Liver (tissue), 9 donors: ENCODE measurements around the gene ROBO2. TPM values are rescaled to one million over a fixed set of nuclear protein-coding genes. Genes with fewer than 3 reads are reported as not detected.

Source experiments
- DNase-seq: peaks from one replicate; pipeline ENCODE4 v3.0.0-alpha.2; 2017; ENCODE audit warnings: low spot score
- H3K27ac ChIP-seq, 2 donors: one replicate each; pipeline ENCODE4 v1.7.0; 2013; ENCODE audit warnings: inconsistent platforms in 2 of 2, low read length in 2 of 2, control low read depth in 1 of 2, low read depth in 1 of 2, mild to moderate bottlenecking in 1 of 2
- H3K27me3 ChIP-seq, 4 donors: one replicate each; pipeline versions ENCODE4 v1.6.1 to v1.7.0; 2013; ENCODE audit warnings: low read length in 3 of 4, inconsistent platforms in 1 of 4, mild to moderate bottlenecking in 1 of 4, moderate library complexity in 1 of 4; ENCODE audit not compliant: control insufficient read depth in 4 of 4, insufficient read depth in 4 of 4
- H3K36me3 ChIP-seq, 4 donors: one replicate each; pipeline versions ENCODE4 v1.6.1 to v1.7.0; 2013; ENCODE audit warnings: low read length in 3 of 4, mild to moderate bottlenecking in 3 of 4, low read depth in 1 of 4, moderate library complexity in 1 of 4; ENCODE audit not compliant: control insufficient read depth in 4 of 4, insufficient read depth in 3 of 4
- H3K4me1 ChIP-seq, 4 donors: one replicate each; pipeline versions ENCODE4 v1.6.1 to v1.7.0; 2013; ENCODE audit warnings: low read length in 3 of 4, mild to moderate bottlenecking in 3 of 4, moderate library complexity in 1 of 4; ENCODE audit not compliant: control insufficient read depth in 4 of 4, insufficient read depth in 4 of 4
- H3K4me3 ChIP-seq, 3 donors: one replicate each; pipeline versions ENCODE4 v1.6.1 to v1.7.0; 2013; ENCODE audit warnings: low read length in 3 of 3, control low read depth in 1 of 3, low read depth in 1 of 3, mild to moderate bottlenecking in 1 of 3
- H3K9ac ChIP-seq, 2 donors: one replicate each; pipeline ENCODE4 v1.7.0; 2013; ENCODE audit warnings: low read length in 2 of 2, mild to moderate bottlenecking in 2 of 2, moderate library complexity in 2 of 2, control low read depth in 1 of 2, low read depth in 1 of 2
- H3K9me3 ChIP-seq, 4 donors: one replicate each; pipeline versions ENCODE4 v1.6.1 to v1.7.0; 2013; ENCODE audit warnings: low read length in 3 of 4; ENCODE audit not compliant: control insufficient read depth in 4 of 4
- ATF3 ChIP-seq: IDR thresholded peaks from 2 replicates; pipeline ENCODE4 v1.6.1; 2016; ENCODE audit warnings: antibody characterized with exemption
- CTCF ChIP-seq: fragments of 150-350 bp; IDR thresholded peaks from 2 replicates; pipeline ENCODE4 v1.5.1; 2017; ENCODE audit warnings: improper control_type of control experiment, low read depth, low read length; ENCODE audit not compliant: missing input control
- EGR1 ChIP-seq, 2 donors: IDR thresholded peaks; 2 replicates each; pipeline ENCODE4 v1.6.1; 2016 to 2018; ENCODE audit warnings: antibody characterized with exemption in 2 of 2, low read depth in 2 of 2
- FOXA1 ChIP-seq: IDR thresholded peaks from 2 replicates; pipeline ENCODE4 v1.6.1; 2016; ENCODE audit warnings: antibody characterized with exemption
- FOXA2 ChIP-seq: IDR thresholded peaks from 2 replicates; pipeline ENCODE4 v1.6.1; 2016; ENCODE audit warnings: antibody characterized with exemption
- GABPA ChIP-seq, 2 donors: IDR thresholded peaks in 1 of 2; conservative IDR thresholded peaks in 1 of 2; 2 replicates each; pipeline ENCODE4 v1.6.1; 2016; ENCODE audit warnings: antibody characterized with exemption in 2 of 2, mild to moderate bottlenecking in 1 of 2, moderate library complexity in 1 of 2
- HNF4A ChIP-seq, 2 donors: conservative IDR thresholded peaks; 2 replicates each; pipeline ENCODE4 v1.6.1; 2016; ENCODE audit warnings: antibody characterized with exemption in 2 of 2, mild to moderate bottlenecking in 2 of 2
- HNF4G ChIP-seq: IDR thresholded peaks from 2 replicates; pipeline ENCODE4 v1.6.1; 2016; ENCODE audit warnings: antibody characterized with exemption
- JUND ChIP-seq, 2 donors: IDR thresholded peaks; 2 replicates each; pipeline ENCODE4 v1.6.1; 2016; ENCODE audit warnings: antibody characterized with exemption in 2 of 2
- MAX ChIP-seq: IDR thresholded peaks from 2 replicates; pipeline ENCODE4 v1.6.1; 2016; ENCODE audit warnings: antibody characterized with exemption
- NR2F2 ChIP-seq: IDR thresholded peaks from 2 replicates; pipeline ENCODE4 v1.6.1; 2016; ENCODE audit warnings: antibody characterized with exemption
- RAD21 ChIP-seq, 2 donors: IDR thresholded peaks; 2 replicates each; pipeline ENCODE4 v1.6.1; 2016; ENCODE audit warnings: antibody characterized with exemption in 2 of 2, mild to moderate bottlenecking in 2 of 2
- REST ChIP-seq: IDR thresholded peaks from 2 replicates; pipeline ENCODE4 v1.6.1; 2016; ENCODE audit warnings: antibody characterized with exemption, mild to moderate bottlenecking
- RXRA ChIP-seq, 2 donors: IDR thresholded peaks; 2 replicates each; pipeline ENCODE4 v1.6.1; 2017 to 2018; ENCODE audit warnings: antibody characterized with exemption in 2 of 2, mild to moderate bottlenecking in 1 of 2
- SP1 ChIP-seq: IDR thresholded peaks from 2 replicates; pipeline ENCODE4 v1.6.1; 2018; ENCODE audit warnings: antibody characterized with exemption, mild to moderate bottlenecking
- TAF1 ChIP-seq: conservative IDR thresholded peaks from 2 replicates; pipeline ENCODE4 v1.6.1; 2016; ENCODE audit warnings: antibody characterized with exemption, mild to moderate bottlenecking
- YY1 ChIP-seq: IDR thresholded peaks from 2 replicates; pipeline ENCODE4 v1.6.1; 2016; ENCODE audit warnings: antibody characterized with exemption, mild to moderate bottlenecking
- ZBTB33 ChIP-seq: IDR thresholded peaks from 2 replicates; pipeline ENCODE4 v1.6.1; 2016; ENCODE audit warnings: antibody characterized with exemption
- WGBS: extraction: QIAGEN DNeasy Blood & Tissue Kit; methylation state at CpG from one replicate; pipeline ENCODE4 v1.1.7; 2013; 5-methylcytosine and 5-hydroxymethylcytosine counted together
- polyA plus RNA-seq, 2 donors: library from polyadenylated mRNA; stranded (reverse) in 1 of 2; unstranded in 1 of 2; fragments of 200-250 nt in 1 of 2; fragments of >200 nt in 1 of 2; fragmentation: Nextera tagmentation in 1 of 2; extraction: Ambion mirVana in 1 of 2; gene quantifications; one replicate each; pipeline versions ENCODE4 v1.2.1 to v1.2.3, GENCODE V29; 2013 to 2015
- total RNA-seq, 2 donors: library from RNA; depleted of rRNA; stranded (reverse); fragments of >200 nt; gene quantifications; one replicate each; pipeline ENCODE4 v1.2.3, GENCODE V29; 2014
- donor health status: healthy.
- donor health status: healthy.
- donor health status: healthy.
- donor health status: healthy.
- donor health status: healthy.

The ROBO2 gene
- total and polyA plus RNA-seq, 4 donors, result 0.22 to 19.4 (median 1.1) TPM

GRCh38 chr3:77506384-77506783, 466.5 kb downstream of the ROBO2 start:
- WGBS, result 84% methylated on average over 5 of the region's 5 CpGs
- H3K27ac ChIP-seq, result no peak overlapping the region
- no peaks in the 10 kb centered on the region for H3K4me1 ChIP-seq
- H3K27me3 ChIP-seq, result no peaks in the 10 kb centered on the region
- no peak overlapping the region for H3K9ac ChIP-seq
- no peak for DNase-seq
- TF ChIP-seq RAD21 (IDR thresholded peaks at IDR 0.05) (peak; percentile 57 to 76), MAX (no peak), CTCF (peak; percentile 28)
- H3K36me3 ChIP-seq, result no peaks in the 10 kb centered on the region
- no peak overlapping the region for H3K4me3 ChIP-seq
- H3K9me3 ChIP-seq, result no peaks in the 10 kb centered on the region

GRCh38 chr3:77513542-77513941, 473.6 kb downstream of the ROBO2 start:
- Histone ChIP-seq H3K9me3 (no peaks in the 10 kb centered on the region), H3K27me3 (no peaks in the 10 kb centered on the region), H3K36me3 (no peaks in the 10 kb centered on the region), H3K4me3 (no peak overlapping the region), H3K4me1 (no peaks in the 10 kb centered on the region), H3K9ac (no peak overlapping the region), H3K27ac (no peak overlapping the region)
- TF ChIP-seq JUND (IDR thresholded peaks at IDR 0.05) (no peak), FOXA1 (no peak), HNF4A (conservative IDR thresholded peaks at IDR 0.05) (no peak), YY1 (no peak)
- 61% methylated on average over 5 of the region's 5 CpGs for WGBS
- no peak for DNase-seq

- Histone ChIP-seq H3K9ac (no peak overlapping the region), H3K27me3 (no peaks in the 10 kb centered on the region), H3K9me3 (no peaks in the 10 kb centered on the region), H3K4me1 (no peaks in the 10 kb centered on the region), H3K36me3 (no peaks in the 10 kb centered on the region), H3K27ac (no peak overlapping the region), H3K4me3 (no peak overlapping the region)
- no peak for DNase-seq
- no peak for TF ChIP-seq REST
- TF ChIP-seq NR2F2, result no peak
- no peak for TF ChIP-seq MAX
- no peak for TF ChIP-seq EGR1 (IDR thresholded peaks at IDR 0.05; ENCODE audit: low read depth in 2 of 2)
- TF ChIP-seq HNF4A (conservative IDR thresholded peaks at IDR 0.05), result no peak
- TF ChIP-seq ZBTB33, result no peak
- no peak for TF ChIP-seq RAD21 (IDR thresholded peaks at IDR 0.05)
- no peak for TF ChIP-seq ATF3
- no peak for TF ChIP-seq YY1
- no peak for TF ChIP-seq GABPA (IDR thresholded peaks at IDR 0.05 in 1 of 2, conservative IDR thresholded peaks at IDR 0.05 in 1 of 2)
- no peak for TF ChIP-seq FOXA2
- no peak for TF ChIP-seq FOXA1
- TF ChIP-seq HNF4G, result no peak
- no peak for TF ChIP-seq CTCF
- no peak for TF ChIP-seq TAF1
- TF ChIP-seq SP1, result no peak
- TF ChIP-seq RXRA (IDR thresholded peaks at IDR 0.05), result no peak
Observed at GRCh38 chr3:77514766-77515165, 474.9 kb downstream of the ROBO2 start.
